Hepatocyte (in vitro differentiated cells): ENCODE data around the gene MAPK8IP3. TPM values are rescaled to one million over a fixed set of nuclear protein-coding genes. Genes with fewer than 3 reads are reported as not detected.

Experiments
- DNase-seq: peaks from one replicate; pipeline ENCODE4 v3.0.0-alpha.2; 2016; ENCODE audit warnings: low spot score
- H2AFZ ChIP-seq: fragments of 200-600 bp; sonication (generic); 2 replicates; pipeline ENCODE4 v1.6.0; 2016; ENCODE audit warnings: antibody characterized with exemption, mild to moderate bottlenecking
- H3K27ac ChIP-seq: fragments of 200-600 bp; sonication (generic); 2 replicates; pipeline ENCODE4 v1.5.1; 2016; ENCODE audit warnings: mild to moderate bottlenecking
- H3K27me3 ChIP-seq: fragments of 200-600 bp; sonication (generic); 2 replicates; pipeline ENCODE4 v1.6.1; 2016
- H3K36me3 ChIP-seq: fragments of 200-600 bp; sonication (generic); replicated peaks from 2 replicates; pipeline ENCODE4 v1.5.1; 2016; ENCODE audit warnings: low read depth; ENCODE audit not compliant: insufficient read depth
- H3K4me1 ChIP-seq: fragments of 200-600 bp; sonication (generic); 2 replicates; pipeline ENCODE4 v1.5.1; 2016; ENCODE audit warnings: mild to moderate bottlenecking, moderate library complexity; ENCODE audit not compliant: insufficient read depth
- H3K4me2 ChIP-seq: fragments of 200-600 bp; sonication (generic); 2 replicates; pipeline ENCODE4 v1.6.0; 2016
- H3K4me3 ChIP-seq: fragments of 200-600 bp; sonication (generic); 2 replicates; pipeline ENCODE4 v1.5.1; 2016; ENCODE audit warnings: mild to moderate bottlenecking
- H3K79me2 ChIP-seq: fragments of 200-600 bp; sonication (generic); 2 replicates; pipeline ENCODE4 v1.6.0; 2017; ENCODE audit warnings: mild to moderate bottlenecking
- H3K9me2 ChIP-seq: fragments of 200-600 bp; sonication (generic); replicated peaks from 2 replicates; pipeline ENCODE4 v1.6.0; 2017; ENCODE audit warnings: mild to moderate bottlenecking; ENCODE audit not compliant: insufficient read depth
- H3K9me3 ChIP-seq: fragments of 200-600 bp; sonication (generic); 2 replicates; pipeline ENCODE4 v1.5.1; 2016; ENCODE audit warnings: low read depth, mild to moderate bottlenecking
- H4K20me1 ChIP-seq: fragments of 200-600 bp; sonication (generic); 2 replicates; pipeline ENCODE4 v1.6.0; 2016; ENCODE audit warnings: mild to moderate bottlenecking; ENCODE audit not compliant: insufficient read depth, poor library complexity, severe bottlenecking
- EZH2 ChIP-seq: fragments of 200-600 bp; sonication (generic); IDR thresholded peaks from 2 replicates; pipeline ENCODE4 v1.6.1; 2016; ENCODE audit warnings: antibody characterized with exemption, mild to moderate bottlenecking, borderline replicate concordance
- EZH2phosphoT487 ChIP-seq: fragments of 200-600 bp; sonication (generic); IDR thresholded peaks from one replicate; pipeline ENCODE4 v1.6.1; 2018; ENCODE audit warnings: antibody characterized with exemption, mild to moderate bottlenecking, low read depth, moderate library complexity; ENCODE audit not compliant: unreplicated experiment, severe bottlenecking
- whole genome bisulfite sequencing: methylation state at CpG from one replicate; pipeline ENCODE4 v1.1.6; 2016; ENCODE audit warnings: low lambda C conversion rate; ENCODE audit errors: missing lambda C conversion rate; 5-methylcytosine and 5-hydroxymethylcytosine counted together
- polyA plus RNA-seq: library from polyadenylated mRNA; unstranded; fragments of >200 nt; fragmentation: Nextera tagmentation; extraction: Ambion mirVana; gene quantifications from 2 replicates; pipeline ENCODE4 v1.2.1, GENCODE V29; 2016
- total RNA-seq: library from RNA; depleted of rRNA; stranded (reverse); fragments of >200 nt; gene quantifications from 2 replicates; pipeline ENCODE4 v1.2.3, GENCODE V29; 2014
- TF ChIP-seq, protein P1 (sequence below): fragments of 200-600 bp; sonication (generic); IDR thresholded peaks from 2 replicates; pipeline ENCODE4 v1.5.1; 2016; ENCODE audit warnings: antibody characterized with exemption, mild to moderate bottlenecking; ENCODE audit not compliant: poor library complexity

MAPK8IP3 gene
- total and polyA plus RNA-seq, 2 experiments from 2014 or later, result 42.3 to 44.9 TPM

DNA sequence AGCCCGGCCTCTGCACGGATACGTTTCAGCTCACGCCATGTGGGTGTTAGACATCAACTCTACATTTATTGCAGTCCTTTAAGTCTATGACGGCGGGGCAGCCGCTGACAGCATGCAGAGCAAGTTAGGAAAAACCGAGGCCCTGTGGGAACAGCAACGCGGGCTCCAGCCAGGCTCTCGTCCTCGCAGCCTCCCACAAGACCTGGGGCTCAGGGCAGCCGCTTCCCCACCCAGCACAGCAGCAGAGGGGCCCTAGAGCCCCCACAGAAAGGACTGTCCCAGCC is 70.6 kb downstream of the MAPK8IP3 start:
- peaks cover 47% of the 10 kb centered on the region for H3K79me2 ChIP-seq
- WGBS, result 95% methylated on average over 13 of the region's 13 CpGs

DNA sequence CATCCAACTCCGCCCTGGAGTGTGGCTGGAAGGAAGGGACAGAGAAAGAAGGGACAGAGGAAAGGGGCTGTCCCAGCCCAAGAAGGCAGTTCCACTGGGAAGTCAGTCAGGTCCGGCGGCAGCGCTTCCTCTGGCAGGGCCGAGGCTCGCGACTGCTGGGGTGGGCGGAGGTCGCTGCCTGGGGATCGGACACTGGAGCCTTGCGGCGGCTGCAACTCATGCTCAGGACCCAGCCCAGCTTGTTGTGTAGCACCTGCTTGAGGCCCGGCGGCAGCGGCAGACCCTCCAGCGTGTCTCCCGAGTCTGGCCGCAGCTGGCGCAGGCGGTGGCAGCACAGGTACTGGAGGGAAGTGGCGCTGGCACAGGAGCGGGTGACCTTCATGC is 71.0 kb downstream of the MAPK8IP3 start:
- 96% methylated on average over 22 of the region's 22 CpGs for WGBS
- no peak overlapping the region for H3K4me2 ChIP-seq
- H3K4me3 ChIP-seq, result no peak overlapping the region
- H3K27me3 ChIP-seq, result no peaks in the 10 kb centered on the region
- no peaks in the 10 kb centered on the region for H3K9me2 ChIP-seq
- peaks cover 24% of the 10 kb centered on the region for H4K20me1 ChIP-seq
- H3K27ac ChIP-seq, result no peak overlapping the region
- TF ChIP-seq, protein P1, sequence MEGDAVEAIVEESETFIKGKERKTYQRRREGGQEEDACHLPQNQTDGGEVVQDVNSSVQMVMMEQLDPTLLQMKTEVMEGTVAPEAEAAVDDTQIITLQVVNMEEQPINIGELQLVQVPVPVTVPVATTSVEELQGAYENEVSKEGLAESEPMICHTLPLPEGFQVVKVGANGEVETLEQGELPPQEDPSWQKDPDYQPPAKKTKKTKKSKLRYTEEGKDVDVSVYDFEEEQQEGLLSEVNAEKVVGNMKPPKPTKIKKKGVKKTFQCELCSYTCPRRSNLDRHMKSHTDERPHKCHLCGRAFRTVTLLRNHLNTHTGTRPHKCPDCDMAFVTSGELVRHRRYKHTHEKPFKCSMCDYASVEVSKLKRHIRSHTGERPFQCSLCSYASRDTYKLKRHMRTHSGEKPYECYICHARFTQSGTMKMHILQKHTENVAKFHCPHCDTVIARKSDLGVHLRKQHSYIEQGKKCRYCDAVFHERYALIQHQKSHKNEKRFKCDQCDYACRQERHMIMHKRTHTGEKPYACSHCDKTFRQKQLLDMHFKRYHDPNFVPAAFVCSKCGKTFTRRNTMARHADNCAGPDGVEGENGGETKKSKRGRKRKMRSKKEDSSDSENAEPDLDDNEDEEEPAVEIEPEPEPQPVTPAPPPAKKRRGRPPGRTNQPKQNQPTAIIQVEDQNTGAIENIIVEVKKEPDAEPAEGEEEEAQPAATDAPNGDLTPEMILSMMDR, result no peak
- TF ChIP-seq EZH2 (no peak), EZH2phosphoT487 (no peak)
- no peak overlapping the region for H2AFZ ChIP-seq
- H3K4me1 ChIP-seq, result peaks cover 20% of the 10 kb centered on the region
- H3K79me2 ChIP-seq, result peaks cover 47% of the 10 kb centered on the region
- no peaks in the 10 kb centered on the region for H3K36me3 ChIP-seq
- no peaks in the 10 kb centered on the region for H3K9me3 ChIP-seq
- no peak for DNase-seq

More for the DNA sequence above, 70.6 kb downstream of the MAPK8IP3 start:
- Histone ChIP-seq H3K4me1 (peaks cover 24% of the 10 kb centered on the region), H3K4me3 (no peak overlapping the region), H3K9me2 (no peaks in the 10 kb centered on the region), H3K9me3 (no peaks in the 10 kb centered on the region), H3K36me3 (no peaks in the 10 kb centered on the region), H3K27ac (no peak overlapping the region), H2AFZ (no peak overlapping the region), H3K4me2 (no peak overlapping the region), H4K20me1 (peaks cover 24% of the 10 kb centered on the region), H3K27me3 (no peaks in the 10 kb centered on the region)
- no peak for TF ChIP-seq EZH2
- no peak for TF ChIP-seq EZH2phosphoT487
- TF ChIP-seq, protein P1, result no peak
- no peak for DNase-seq

- Histone ChIP-seq H4K20me1 (peaks cover 18% of the 10 kb centered on the region), H3K27me3 (no peaks in the 10 kb centered on the region), H3K27ac (no peak overlapping the region), H3K9me2 (no peaks in the 10 kb centered on the region), H3K79me2 (peaks cover 41% of the 10 kb centered on the region), H3K4me2 (no peak overlapping the region), H2AFZ (no peak overlapping the region), H3K4me1 (peaks cover 18% of the 10 kb centered on the region), H3K4me3 (no peak overlapping the region), H3K36me3 (no peaks in the 10 kb centered on the region), H3K9me3 (no peaks in the 10 kb centered on the region)
- DNase-seq, result no peak
- TF ChIP-seq, protein P1, result no peak
- TF ChIP-seq EZH2 (no peak), EZH2phosphoT487 (no peak)
- 90% methylated on average over 35 of the region's 36 CpGs for WGBS
Observed at GRCh38 chr16:1777375-1778199, 71.6 kb downstream of the MAPK8IP3 start.
